Urinary bladder (tissue), 4 donors: ENCODE results near the gene GMEB2. TPM values are rescaled to one million over a fixed set of nuclear protein-coding genes. Genes with fewer than 3 reads are reported as not detected.
"Not testable (repeated sequence)": the region's sequence is repeated elsewhere in the genome, so short reads cannot be mapped to it uniquely, and the experiment has no call there.

ENCODE experiments used
- DNase-seq: peaks from one replicate; pipeline ENCODE4 v3.0.0-alpha.2; 2015; ENCODE audit errors: extremely low spot score
- H3K27ac ChIP-seq: one replicate; pipeline ENCODE4 v1.5.1; 2013; ENCODE audit warnings: low read depth, mild to moderate bottlenecking, moderate library complexity
- H3K36me3 ChIP-seq: one replicate; pipeline ENCODE4 v1.6.1; 2013; ENCODE audit warnings: mild to moderate bottlenecking, moderate library complexity; ENCODE audit not compliant: insufficient read depth
- H3K4me1 ChIP-seq: one replicate; pipeline ENCODE4 v1.6.1; 2013; ENCODE audit warnings: mild to moderate bottlenecking, moderate library complexity; ENCODE audit not compliant: insufficient read depth
- H3K4me3 ChIP-seq: one replicate; pipeline ENCODE4 v1.5.1; 2013; ENCODE audit warnings: low read depth, low read length
- WGBS: extraction: QIAGEN DNeasy Blood & Tissue Kit; methylation state at CpG from one replicate; pipeline ENCODE4 v1.1.7; 2013; 5-methylcytosine and 5-hydroxymethylcytosine counted together
- polyA plus RNA-seq: library from polyadenylated mRNA; stranded (reverse); fragments of 200-250 nt; gene quantifications from one replicate; pipeline ENCODE4 v1.2.3, GENCODE V29; 2013
- total RNA-seq: library from RNA; depleted of rRNA; stranded (reverse); fragments of >200 nt; gene quantifications from one replicate; pipeline ENCODE4 v1.2.3, GENCODE V29; 2014
- donor health status: healthy with polysubstance abuse.
- donor health status: healthy.

GMEB2 gene
- total and polyA plus RNA-seq, 2 donors, result 7.7 to 12.1 TPM

DNA sequence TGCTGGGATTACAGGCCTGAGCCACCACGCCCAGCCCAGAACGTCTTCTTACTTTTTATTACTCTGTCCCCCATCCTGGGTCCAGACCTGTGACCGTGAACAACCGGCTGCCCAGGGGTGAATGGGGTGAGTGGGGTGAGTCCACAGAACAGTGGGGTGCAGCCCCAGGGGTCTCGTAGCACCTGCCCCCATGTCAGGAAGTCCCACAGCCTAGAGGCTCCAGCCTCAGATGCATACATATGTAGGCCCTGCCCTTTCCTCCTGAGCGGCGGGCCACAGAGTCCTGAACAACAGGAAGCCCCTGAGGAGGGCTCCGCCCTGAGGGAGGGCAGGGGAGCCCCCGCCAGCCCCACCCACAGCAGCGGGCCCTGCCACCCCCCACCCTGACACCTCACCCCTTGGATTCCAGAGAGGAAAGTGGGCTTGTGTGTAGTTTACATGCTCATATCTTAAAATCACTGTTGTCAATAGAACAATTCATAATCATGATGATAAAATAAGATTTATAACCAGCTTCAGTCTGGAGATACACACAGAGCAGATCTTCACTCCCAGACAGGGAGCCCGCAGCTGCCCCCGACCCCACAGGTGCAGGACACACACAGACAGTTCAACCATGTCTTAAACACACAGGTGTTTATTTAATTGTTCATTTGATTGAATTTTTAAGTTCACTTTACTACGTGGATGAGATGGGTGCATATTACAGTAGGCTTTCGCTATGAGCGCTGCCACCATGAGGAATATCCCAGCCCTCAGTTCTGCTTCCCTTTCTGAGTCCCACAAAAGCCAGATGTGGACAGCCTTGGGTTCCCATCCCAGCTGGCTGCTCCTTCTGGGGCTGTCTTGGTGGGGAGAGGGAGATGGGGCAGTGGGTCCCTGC lies 12.4 kb upstream of the GMEB2 start:
- Histone ChIP-seq H3K4me1 (no peaks in the 10 kb centered on the region), H3K27ac (no peak overlapping the region), H3K4me3 (no peak overlapping the region), H3K36me3 (no peaks in the 10 kb centered on the region)
- DNase-seq, result no peak
- 59% methylated on average over 15 of the region's 15 CpGs for WGBS

DNA sequence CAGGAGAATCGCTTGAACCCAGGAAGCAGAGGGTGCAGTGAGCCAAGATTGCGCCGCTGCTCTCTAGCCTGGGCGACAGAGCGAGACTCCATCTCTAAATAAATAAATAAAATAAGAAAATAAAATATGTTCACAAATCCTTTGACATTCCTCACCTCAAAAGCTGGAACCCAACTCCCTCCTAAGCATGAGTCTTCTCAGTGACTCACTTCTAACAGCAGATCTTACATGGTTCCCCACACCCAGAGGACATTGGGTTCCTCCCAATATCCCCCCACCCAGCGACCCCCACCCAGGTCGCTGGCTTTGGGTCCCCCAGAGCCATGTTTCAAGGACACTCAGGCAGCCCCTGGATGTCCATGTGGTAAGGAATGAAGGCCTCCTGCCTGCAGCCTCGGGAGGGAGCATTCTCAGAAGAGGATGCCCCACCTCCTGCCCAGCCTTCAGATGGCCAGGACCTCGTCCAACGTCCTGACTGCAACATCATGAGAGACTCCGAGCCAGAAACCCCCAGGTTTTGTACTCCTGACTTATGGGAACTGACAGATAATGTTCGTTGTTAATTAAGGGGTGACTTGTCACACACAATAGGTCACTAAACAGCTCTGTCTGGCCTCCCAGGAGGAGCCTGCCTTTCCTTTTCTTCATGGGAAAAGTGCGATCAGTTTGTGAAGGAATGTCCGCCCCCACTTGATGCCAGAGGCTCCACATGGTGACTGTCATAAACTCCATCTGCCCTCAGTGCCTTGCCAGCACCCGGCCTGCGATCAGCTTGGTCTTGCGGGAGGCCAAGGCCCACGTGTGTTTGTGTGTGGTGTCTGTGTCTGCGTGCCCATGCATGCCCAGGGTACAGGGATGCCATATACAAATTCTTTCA lies 10.1 kb upstream of the GMEB2 start:
- no peak for DNase-seq
- no peak overlapping the region for H3K4me3 ChIP-seq
- no peaks in the 10 kb centered on the region for H3K4me1 ChIP-seq
- H3K36me3 ChIP-seq, result no peaks in the 10 kb centered on the region
- WGBS, result 67% methylated on average over 19 of the region's 19 CpGs
- no peak overlapping the region for H3K27ac ChIP-seq

DNA sequence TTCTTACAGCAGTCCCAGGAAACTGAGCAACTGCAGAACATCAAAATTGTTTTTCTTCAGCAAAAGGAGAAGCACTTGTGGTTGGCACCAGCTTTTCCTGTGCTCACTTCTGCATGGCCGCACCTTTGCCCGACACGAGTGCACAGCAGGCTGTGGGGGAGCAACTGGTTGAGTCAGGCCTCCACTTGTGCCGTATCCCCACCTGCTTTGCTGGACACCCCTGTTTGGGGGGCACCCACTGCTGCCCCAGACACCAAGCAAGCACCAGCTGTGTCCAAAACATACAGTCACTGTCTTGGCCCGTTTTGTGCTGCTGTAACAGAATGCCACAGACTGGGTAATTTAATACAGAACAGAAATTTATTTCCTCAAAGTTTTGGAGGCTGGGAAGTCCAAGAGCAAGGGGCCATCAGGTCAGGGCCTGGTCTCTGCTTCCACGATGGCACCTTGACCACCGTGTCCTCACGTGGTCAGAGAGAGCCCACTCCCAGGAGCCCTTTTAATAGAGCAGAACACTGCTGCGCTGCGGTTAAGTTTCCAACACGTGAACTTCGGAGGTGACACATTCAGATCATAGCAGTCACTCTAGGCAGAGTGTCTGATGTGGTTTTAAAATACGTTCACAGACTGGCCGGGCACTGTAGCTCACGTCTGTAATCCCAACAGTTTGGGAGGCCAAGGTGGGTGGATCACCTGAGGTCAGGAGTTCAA lies 8.7 kb upstream of the GMEB2 start:
- DNase-seq, result no peak
- Histone ChIP-seq H3K4me3 (no peak overlapping the region), H3K36me3 (no peaks in the 10 kb centered on the region), H3K27ac (no peak overlapping the region), H3K4me1 (no peaks in the 10 kb centered on the region)
- WGBS, result 76% methylated on average over 15 of the region's 15 CpGs

DNA sequence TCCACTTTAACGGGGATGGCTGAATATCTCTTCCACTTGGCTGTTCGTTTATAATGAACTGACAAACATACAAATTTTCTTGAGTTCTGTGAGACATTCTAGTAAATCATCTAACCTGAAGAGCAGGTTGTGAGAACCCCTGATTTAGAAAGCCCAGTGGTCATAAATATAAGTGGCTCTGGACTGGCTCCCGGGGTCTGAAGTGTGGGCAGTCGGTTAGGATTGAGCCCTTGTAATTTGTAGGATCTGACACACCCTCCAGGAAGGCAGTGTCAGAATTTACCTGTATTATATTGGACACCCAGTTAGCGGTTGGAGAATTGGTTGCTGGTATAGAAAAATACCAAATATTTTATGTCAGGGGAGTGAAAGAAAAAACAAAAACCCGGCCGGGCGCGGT lies 6.8 kb upstream of the GMEB2 start:
- no peaks in the 10 kb centered on the region for H3K36me3 ChIP-seq
- DNase-seq, result no peak
- 80% methylated on average over 9 of the region's 9 CpGs for WGBS
- H3K4me3 ChIP-seq, result no peak overlapping the region
- H3K4me1 ChIP-seq, result no peaks in the 10 kb centered on the region
- no peak overlapping the region for H3K27ac ChIP-seq

DNA sequence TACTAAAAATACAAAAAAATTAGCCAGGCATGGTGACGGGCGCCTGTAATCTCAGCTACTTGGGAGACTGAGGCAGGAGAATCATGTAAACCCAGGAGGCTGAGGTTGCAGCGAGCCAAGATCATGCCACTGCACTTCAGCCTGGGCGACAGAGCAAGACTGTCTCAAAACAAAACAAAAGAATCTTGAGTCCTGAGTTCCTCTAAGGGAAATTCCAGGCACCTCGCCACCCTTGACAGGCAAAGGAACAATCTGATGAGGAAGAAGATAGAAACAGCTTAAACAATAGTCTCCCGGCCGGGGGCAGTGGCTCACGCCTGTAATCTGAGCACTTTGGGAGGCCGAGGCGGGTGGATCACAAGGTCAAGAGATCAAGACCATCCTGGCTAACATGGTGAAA lies 4.5 kb upstream of the GMEB2 start:
- DNase-seq, H3K36me3 ChIP-seq, H3K27ac ChIP-seq, H3K4me3 ChIP-seq, H3K4me1 ChIP-seq: not testable (repeated sequence)
- WGBS, result 61% methylated on average over 10 of the region's 10 CpGs

DNA sequence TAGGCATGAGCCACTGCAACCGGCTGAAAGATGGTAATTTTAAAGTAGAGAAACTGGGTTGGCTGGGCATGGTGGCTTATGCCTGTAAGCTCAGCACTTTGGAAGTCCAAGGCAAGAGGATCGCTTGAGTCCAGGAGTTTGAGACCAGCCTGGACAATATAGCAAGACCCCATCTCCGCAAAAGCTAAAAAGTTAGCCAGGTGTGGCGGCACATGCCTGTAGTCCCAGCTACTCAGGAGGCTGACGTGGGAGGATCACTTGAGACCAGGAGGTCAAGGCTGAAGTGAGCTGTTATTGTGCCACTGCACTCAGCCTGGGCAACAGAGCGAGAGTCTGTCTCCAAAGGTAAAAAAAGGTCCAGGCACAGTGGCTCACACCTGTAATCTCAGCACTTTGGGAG lies 4.1 kb upstream of the GMEB2 start:
- H3K4me3 ChIP-seq, H3K27ac ChIP-seq, H3K36me3 ChIP-seq, H3K4me1 ChIP-seq, DNase-seq: not testable (repeated sequence)
- 91% methylated on average over 6 of the region's 6 CpGs for WGBS

DNA sequence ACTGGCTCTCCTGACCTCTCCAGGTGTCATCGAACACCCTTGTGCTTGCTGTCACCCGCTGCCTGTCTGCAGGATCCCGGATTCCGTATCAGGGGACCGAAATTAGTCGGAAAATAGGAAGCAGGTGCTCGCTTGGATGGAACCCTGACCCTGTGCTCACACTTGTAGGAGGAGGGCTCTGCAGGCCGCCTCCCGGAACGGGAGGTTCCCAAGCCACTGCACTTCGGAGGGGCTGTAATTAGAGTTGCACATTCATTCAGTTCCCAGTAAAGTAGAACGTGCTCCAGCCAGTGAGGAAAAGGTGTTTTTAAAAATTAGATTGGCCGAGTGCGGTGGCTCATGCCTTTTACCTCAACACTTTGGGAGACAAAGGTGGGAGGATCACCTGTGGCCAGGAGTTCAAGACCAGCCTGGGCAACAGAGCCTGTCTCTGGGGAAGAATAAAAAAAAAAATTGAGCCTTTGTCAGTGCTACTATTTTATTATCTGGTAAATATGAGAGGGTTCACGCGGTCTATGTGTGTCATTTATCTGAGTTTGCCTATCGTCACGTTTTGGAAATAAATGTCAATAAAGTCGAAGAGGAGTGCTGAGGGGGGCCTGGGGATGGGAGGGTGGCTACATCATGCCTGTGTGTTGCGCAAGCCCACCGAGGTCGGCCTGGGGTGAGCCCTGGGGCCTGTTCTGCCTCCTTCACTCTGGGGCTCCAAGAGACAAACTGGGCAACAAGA lies 1.5 kb upstream of the GMEB2 start:
- Histone ChIP-seq H3K4me1 (no peaks in the 10 kb centered on the region), H3K4me3 (peak overlapping the region; percentile 76), H3K27ac (no peak overlapping the region), H3K36me3 (no peaks in the 10 kb centered on the region)
- DNase-seq, result no peak
- WGBS, result 33% methylated on average over 22 of the region's 22 CpGs

DNA sequence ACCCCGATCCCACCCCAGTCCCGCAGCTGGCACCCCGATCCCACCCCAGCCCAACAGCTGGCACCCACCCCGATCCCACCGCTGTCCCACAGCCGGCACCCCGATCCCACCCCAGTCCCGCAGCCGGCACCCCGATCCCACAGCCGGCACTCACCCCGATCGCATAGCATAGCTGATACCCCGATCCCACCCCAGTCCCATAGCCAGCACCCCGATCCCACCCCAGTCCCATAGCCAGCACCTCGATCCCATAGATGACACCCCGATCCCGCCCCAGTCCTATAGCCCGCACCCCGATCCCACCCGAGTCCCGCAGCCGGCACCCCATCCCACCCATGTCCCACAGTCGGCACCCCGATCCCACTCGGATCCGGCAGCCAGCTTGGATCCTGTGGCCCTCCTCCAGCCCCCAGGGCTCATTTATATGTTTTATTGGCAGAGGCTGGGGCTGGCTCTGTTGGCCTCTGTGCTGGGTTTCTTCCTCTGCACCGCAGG lies 897 bp upstream of the GMEB2 start:
- WGBS, result 12% methylated on average over 28 of the region's 28 CpGs
- Histone ChIP-seq H3K4me3 (peak overlapping the region; percentile 76), H3K27ac (no peak overlapping the region), H3K4me1 (no peaks in the 10 kb centered on the region), H3K36me3 (no peaks in the 10 kb centered on the region)
- no peak for DNase-seq

DNA sequence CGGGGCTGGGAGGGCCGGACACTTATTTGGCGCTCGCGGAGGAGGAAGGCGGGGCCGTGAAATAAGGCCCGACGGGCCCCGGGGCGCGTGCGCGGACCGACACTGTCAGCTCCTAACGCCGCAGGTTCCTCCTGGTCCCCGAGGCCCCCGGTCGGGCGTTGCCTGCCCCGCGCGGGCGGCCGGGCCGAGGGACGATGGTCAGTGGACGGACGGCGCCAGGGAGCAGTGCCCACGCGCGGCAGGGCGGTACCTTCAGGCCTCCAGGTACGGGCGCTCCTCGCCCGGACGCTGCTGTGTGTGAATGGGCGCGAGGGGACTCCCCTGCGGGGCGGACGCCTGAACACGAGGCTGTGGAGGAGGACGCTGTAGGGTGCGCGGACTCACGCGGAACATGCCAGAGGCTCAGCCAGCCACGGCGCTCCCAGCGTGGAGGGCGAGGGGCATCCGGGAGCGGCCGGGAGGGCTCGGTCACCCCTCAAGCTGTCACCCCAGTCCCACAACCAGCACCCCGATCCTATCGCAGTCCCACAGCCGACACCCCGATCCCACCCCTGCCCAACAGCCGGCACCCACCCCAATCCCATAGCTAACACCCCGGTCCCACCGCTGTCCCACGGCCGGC lies 339 bp upstream of the GMEB2 start:
- DNase-seq, result peak; percentile 71
- under 1% methylated on average over 68 of the region's 68 CpGs for WGBS
- no peaks in the 10 kb centered on the region for H3K36me3 ChIP-seq
- H3K4me1 ChIP-seq, result no peaks in the 10 kb centered on the region
- peak overlapping the region; percentile 76 for H3K4me3 ChIP-seq
- peak overlapping the region; percentile 95 for H3K27ac ChIP-seq

DNA sequence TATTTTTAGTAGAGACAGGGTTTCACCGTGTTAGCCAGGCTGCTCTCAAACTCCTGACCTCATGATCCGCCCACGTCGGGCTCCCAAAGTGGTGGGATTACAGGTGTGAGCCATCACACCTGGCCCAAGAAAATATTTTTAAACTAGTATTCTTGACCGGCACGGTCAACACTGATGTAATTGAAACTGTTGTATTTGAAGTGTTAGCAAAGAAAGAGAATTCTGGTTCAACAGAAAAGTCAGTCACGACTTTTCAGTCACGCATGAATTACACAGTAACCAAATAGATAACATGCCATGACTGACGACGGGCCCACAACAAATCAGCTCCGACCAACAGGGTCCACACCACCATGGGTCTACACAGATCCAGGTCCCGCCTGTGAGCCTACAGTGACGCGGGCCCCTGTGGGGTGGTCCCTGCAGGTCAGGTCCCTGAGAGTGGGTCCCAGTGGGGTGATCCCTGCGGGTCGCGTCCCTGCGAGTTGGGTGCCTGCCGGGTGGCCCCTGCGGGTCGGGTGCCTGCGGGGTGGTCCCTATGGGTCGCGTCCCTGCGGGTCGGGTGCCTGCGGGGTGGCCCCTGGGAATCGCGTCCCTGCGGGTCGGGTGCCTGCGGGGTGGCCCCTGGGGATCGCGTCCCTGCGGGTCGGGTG lies 1.0 kb downstream of the GMEB2 start:
- Histone ChIP-seq H3K27ac (peak overlapping the region; percentile 97), H3K36me3 (no peaks in the 10 kb centered on the region), H3K4me3 (peak overlapping the region; percentile 76), H3K4me1 (no peaks in the 10 kb centered on the region)
- WGBS, result 13% methylated on average over 36 of the region's 36 CpGs
- DNase-seq, result no peak

DNA sequence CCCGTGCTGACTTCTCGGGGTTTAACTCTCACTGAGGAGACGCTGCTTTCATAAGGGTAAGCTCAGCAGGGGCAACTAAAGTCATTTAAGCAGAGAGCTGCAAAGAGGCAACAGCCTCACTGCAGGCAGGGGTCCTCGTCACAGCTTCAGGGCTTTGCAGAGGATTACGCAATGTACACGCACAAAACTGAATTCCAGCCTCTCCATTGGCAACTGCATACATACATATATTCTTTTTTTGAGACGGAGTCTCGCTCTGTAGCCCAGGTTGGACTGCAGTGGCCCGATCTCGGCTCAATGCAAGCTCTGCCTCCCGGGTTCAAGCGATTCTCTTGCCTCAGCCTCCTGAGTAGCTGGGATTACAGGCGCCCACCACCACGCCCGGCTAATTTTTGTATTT lies 2.4 kb downstream of the GMEB2 start:
- H3K36me3 ChIP-seq, result no peaks in the 10 kb centered on the region
- DNase-seq, result no peak
- H3K27ac ChIP-seq, result no peak overlapping the region
- H3K4me1 ChIP-seq, result no peaks in the 10 kb centered on the region
- H3K4me3 ChIP-seq, result no peak overlapping the region
- WGBS, result 86% methylated on average over 15 of the region's 15 CpGs

DNA sequence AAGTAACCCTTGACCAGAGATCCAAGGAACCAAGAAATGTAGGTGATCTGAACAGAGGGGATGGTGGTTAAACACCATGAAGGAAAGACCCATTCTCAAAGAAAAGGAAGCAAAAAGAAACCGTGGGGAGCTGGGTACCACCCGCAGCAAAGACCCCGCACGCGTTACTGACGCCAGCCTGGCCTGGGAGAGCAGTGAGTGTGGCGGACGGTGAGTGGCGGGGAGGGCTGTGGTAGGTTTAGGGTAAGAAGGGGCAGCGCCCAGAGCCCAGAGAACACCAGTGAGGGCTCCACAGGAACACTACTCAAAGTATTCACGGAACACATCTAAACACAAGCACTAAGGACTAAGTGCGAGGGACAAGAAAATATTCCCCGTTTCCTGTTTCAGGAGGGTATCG lies 4.2 kb downstream of the GMEB2 start:
- H3K27ac ChIP-seq, result no peak overlapping the region
- no peak for DNase-seq
- 91% methylated on average over 14 of the region's 14 CpGs for WGBS
- H3K4me3 ChIP-seq, result no peak overlapping the region
- H3K36me3 ChIP-seq, result peaks cover 2% of the 10 kb centered on the region
- H3K4me1 ChIP-seq, result no peaks in the 10 kb centered on the region
